PC-3 (cell line): Measurements from ENCODE around the gene DOCK1. TPM values are rescaled to one million over a fixed set of nuclear protein-coding genes. Genes with fewer than 3 reads are reported as not detected.

ENCODE experiments used
- ATAC-seq: fragments of 200-7000 bp; cut with Tn5 transposase; 2 replicates; pipeline ENCODE4 v1.9.1; 2020; ENCODE audit warnings: mild to moderate bottlenecking, moderate library complexity
- BruUV-seq: library from RNA; stranded (reverse); fragments of 400-500 nt; replicated peaks from 2 replicates; lab custom pipeline; 2021; lab: Mats Ljungman, UMichigan
- CTCF ChIA-PET: fragments of 300-600 bp; sonication (Branson Sonifier 250); formaldehyde crosslinking; loops from one replicate; lab custom pipeline; 2022; ENCODE audit warnings: antibody characterized with exemption; lab: Charles Lee
- POLR2A ChIA-PET: fragments of 300-600 bp; sonication (Branson Sonifier 250); formaldehyde crosslinking; loops from one replicate; lab custom pipeline; 2022; ENCODE audit warnings: antibody characterized with exemption; ENCODE audit not compliant: unreplicated experiment; lab: Charles Lee
- DNase-seq: peaks from one replicate; pipeline ENCODE4 v3.0.0-alpha.2; 2015
- H2AFZ ChIP-seq: fragments of 300-600 bp; sonication (generic); 2 replicates; pipeline ENCODE4 v1.6.0; 2016; ENCODE audit warnings: antibody characterized with exemption, low read length
- H3F3A ChIP-seq: fragments of 300-600 bp; sonication (generic); one replicate; pipeline ENCODE4 v1.6.0; 2017; ENCODE audit warnings: antibody characterized with exemption, low read length, control low read depth, mild to moderate bottlenecking; ENCODE audit not compliant: unreplicated experiment
- H3K27ac ChIP-seq: fragments of 300-600 bp; sonication (generic); 2 replicates; pipeline ENCODE4 v1.5.1; 2016; ENCODE audit warnings: mild to moderate bottlenecking, low read length
- H3K27me3 ChIP-seq: fragments of 300-600 bp; sonication (generic); 2 replicates; pipeline ENCODE4 v1.6.1; 2016; ENCODE audit warnings: low read length, mixed read lengths
- H3K36me3 ChIP-seq: fragments of 300-600 bp; sonication (generic); 2 replicates; pipeline ENCODE4 v1.6.1; 2016; ENCODE audit warnings: low read depth, mixed run types, low read length, mixed read lengths
- H3K4me1 ChIP-seq: fragments of 300-600 bp; sonication (generic); 2 replicates; pipeline ENCODE4 v1.5.1; 2016; ENCODE audit warnings: low read length; ENCODE audit not compliant: insufficient read depth
- H3K4me2 ChIP-seq: fragments of 300-600 bp; sonication (generic); 2 replicates; pipeline ENCODE4 v1.6.0; 2016; ENCODE audit warnings: low read length
- H3K4me3 ChIP-seq: fragments of 300-600 bp; sonication (generic); 2 replicates; pipeline ENCODE4 v1.5.1; 2016; ENCODE audit warnings: mild to moderate bottlenecking, low read length, mixed read lengths
- H3K79me2 ChIP-seq: fragments of 300-600 bp; sonication (generic); 2 replicates; pipeline ENCODE4 v1.6.1; 2017; ENCODE audit warnings: low read length, mixed read lengths
- H3K9ac ChIP-seq: fragments of 300-600 bp; sonication (generic); 2 replicates; pipeline ENCODE4 v1.6.0; 2016; ENCODE audit warnings: mild to moderate bottlenecking, low read length
- H3K9me2 ChIP-seq: fragments of 300-600 bp; sonication (generic); replicated peaks from 2 replicates; pipeline ENCODE4 v1.6.1; 2016; ENCODE audit warnings: mixed run types, low read length, mixed read lengths
- H3K9me3 ChIP-seq: fragments of 300-600 bp; sonication (generic); 2 replicates; pipeline ENCODE4 v1.6.1; 2016; ENCODE audit warnings: low read length, mixed read lengths
- H4K20me1 ChIP-seq: fragments of 300-600 bp; sonication (generic); 2 replicates; pipeline ENCODE4 v1.6.1; 2016; ENCODE audit warnings: low read length, mixed read lengths
- CTCF ChIP-seq: fragments of 300-600 bp; sonication (generic); conservative IDR thresholded peaks from 2 replicates; pipeline ENCODE4 v1.5.1; 2017; ENCODE audit warnings: antibody characterized with exemption, low read depth, mild to moderate bottlenecking, low read length
- EZH2 ChIP-seq: fragments of 300-600 bp; sonication (generic); IDR thresholded peaks from one replicate; pipeline ENCODE4 v1.6.1; 2017; ENCODE audit warnings: antibody characterized with exemption, mild to moderate bottlenecking, low read length; ENCODE audit not compliant: unreplicated experiment
- EZH2phosphoT487 ChIP-seq: fragments of 300-600 bp; sonication (generic); IDR thresholded peaks from 2 replicates; pipeline ENCODE4 v1.6.1; 2018; ENCODE audit warnings: mild to moderate bottlenecking, antibody characterized with exemption, low read length, borderline replicate concordance
- intact Hi-C: fragments of 100-400 bp; cut with micrococcal nuclease; formaldehyde crosslinking; loops from 2 replicates; pipeline ENCODE4 v1.9.0; 2023
- total RNA-seq: library from RNA; depleted of rRNA; stranded (reverse); fragments of >200 nt; gene quantifications from 2 replicates; pipeline ENCODE4 v1.2.3, GENCODE V29; 2014

Gene DOCK1
- total RNA-seq, 1 experiment from 2014 or later: 34.3 TPM

- DNase-seq (no peak), ATAC-seq (no peak)
- H3K9ac ChIP-seq: no peak overlapping the region
- TF ChIP-seq CTCF (peak; percentile 27; the same call in 1 of the 2 replicates), EZH2phosphoT487 (no peak)
- H3K79me2 ChIP-seq: no peaks in the 10 kb centered on the region
- H3K4me2 ChIP-seq: no peak overlapping the region
- no peaks in the 10 kb centered on the region for H4K20me1 ChIP-seq
- intact Hi-C loops: no loop called here
- H3F3A ChIP-seq: no peaks in the 10 kb centered on the region
- BruUV-seq: no TSS peak
- no peak overlapping the region for H2AFZ ChIP-seq
- H3K9me2 ChIP-seq: no peaks in the 10 kb centered on the region
- H3K4me1 ChIP-seq: no peaks in the 10 kb centered on the region
- H3K27me3 ChIP-seq: no peaks in the 10 kb centered on the region
- POLR2A ChIA-PET: no interaction called here
- H3K4me3 ChIP-seq: no peak overlapping the region
- CTCF ChIA-PET: no interaction called here
- no peaks in the 10 kb centered on the region for H3K36me3 ChIP-seq
- no peaks in the 10 kb centered on the region for H3K9me3 ChIP-seq
- H3K27ac ChIP-seq: no peak overlapping the region
Measured at GRCh38 chr10:127198307-127198706, 293.1 kb downstream of the DOCK1 start.

GRCh38 chr10:127198721-127199120 is 293.5 kb downstream of the DOCK1 start:
- POLR2A ChIA-PET: no interaction called here
- DNase-seq: no peak
- H4K20me1 ChIP-seq: no peaks in the 10 kb centered on the region
- intact Hi-C loops: no loop called here
- H3F3A ChIP-seq: no peaks in the 10 kb centered on the region
- TF ChIP-seq EZH2: no peak
- no peak for TF ChIP-seq EZH2phosphoT487
- no peak for TF ChIP-seq CTCF
- no TSS peak for BruUV-seq
- no peaks in the 10 kb centered on the region for H3K79me2 ChIP-seq
- H3K4me1 ChIP-seq: no peaks in the 10 kb centered on the region
- no peak overlapping the region for H2AFZ ChIP-seq
- no peak overlapping the region for H3K4me3 ChIP-seq
- no peak overlapping the region for H3K27ac ChIP-seq
- no peaks in the 10 kb centered on the region for H3K9me2 ChIP-seq
- no peak overlapping the region for H3K9ac ChIP-seq
- CTCF ChIA-PET: no interaction called here
- no peak overlapping the region for H3K4me2 ChIP-seq
- no peaks in the 10 kb centered on the region for H3K36me3 ChIP-seq
- H3K27me3 ChIP-seq: no peaks in the 10 kb centered on the region
- no peak for ATAC-seq
- no peaks in the 10 kb centered on the region for H3K9me3 ChIP-seq

- Histone ChIP-seq H3F3A (no peaks in the 10 kb centered on the region), H3K27ac (no peak overlapping the region), H4K20me1 (no peaks in the 10 kb centered on the region), H3K79me2 (no peaks in the 10 kb centered on the region), H3K4me1 (no peaks in the 10 kb centered on the region), H3K27me3 (no peaks in the 10 kb centered on the region), H3K9me2 (no peaks in the 10 kb centered on the region), H3K36me3 (no peaks in the 10 kb centered on the region), H3K9me3 (no peaks in the 10 kb centered on the region), H3K4me3 (no peak overlapping the region), H2AFZ (no peak overlapping the region), H3K9ac (no peak overlapping the region), H3K4me2 (no peak overlapping the region)
- BruUV-seq: no TSS peak
- ATAC-seq: no peak
- ChIA-PET POLR2A (no interaction called here), CTCF (no interaction called here)
- intact Hi-C loops: no loop called here
- DNase-seq: no peak
- TF ChIP-seq EZH2 (no peak), EZH2phosphoT487 (no peak), CTCF (no peak)
Measured at GRCh38 chr10:127200646-127201045, 295.4 kb downstream of the DOCK1 start.
